K562 (cell line): ENCODE results near the gene CTCF. TPM values are rescaled to one million over a fixed set of nuclear protein-coding genes. Genes with fewer than 3 reads are reported as not detected.

Experiments
- ATF4 ChIP-seq: fragments of 450-650 bp; formaldehyde crosslinking; IDR thresholded peaks from 2 replicates; pipeline ENCODE4 v1.4.0; 2022; ENCODE audit warnings: mild to moderate bottlenecking, moderate library complexity
- GABPA ChIP-seq: fragments of 200-800 bp; sonication (Bioruptor generic); conservative IDR thresholded peaks from 2 replicates; pipeline ENCODE4 v1.6.1; 2016; ENCODE audit warnings: low read depth, missing genetic modification characterization, missing compliant biosample characterization
- HCFC1 ChIP-seq: IDR thresholded peaks from 2 replicates; pipeline ENCODE4 v1.6.1; 2012; ENCODE audit warnings: low read depth, low read length, improper control_type of control experiment
- HMGN3 ChIP-seq: IDR thresholded peaks from 2 replicates; pipeline ENCODE4 v1.6.1; 2011; ENCODE audit warnings: borderline replicate concordance, low read depth, mild to moderate bottlenecking, mixed read lengths, low read length; ENCODE audit not compliant: insufficient read length; ENCODE audit errors: extremely low read depth
- LCOR ChIP-seq: sonication (generic); formaldehyde crosslinking; IDR thresholded peaks from 2 replicates; pipeline ENCODE4 v1.8.0; 2022; ENCODE audit warnings: mild to moderate bottlenecking, missing genetic modification reagents
- MAFG ChIP-seq: fragments of 450-650 bp; conservative IDR thresholded peaks from 2 replicates; pipeline ENCODE4 v1.6.1; 2016; ENCODE audit warnings: missing genetic modification characterization, missing compliant biosample characterization
- MAFK ChIP-seq: IDR thresholded peaks from 2 replicates; pipeline ENCODE4 v1.6.1; 2011; ENCODE audit warnings: low read length, improper control_type of control experiment
- MNT ChIP-seq, 2 experiments: fragments of 450-650 bp; conservative IDR thresholded peaks; 2 replicates each; pipeline ENCODE4 v1.6.1; 2017; ENCODE audit warnings: mild to moderate bottlenecking in 2 of 2, moderate library complexity in 2 of 2
- NCOA6 ChIP-seq: fragments of 450-650 bp; IDR thresholded peaks from 2 replicates; pipeline ENCODE4 v1.6.1; 2017; ENCODE audit warnings: mild to moderate bottlenecking
- PHF21A ChIP-seq: fragments of 450-650 bp; IDR thresholded peaks from 2 replicates; pipeline ENCODE4 v1.6.1; 2017; ENCODE audit warnings: low read depth, borderline replicate concordance
- SIN3B ChIP-seq: fragments of 450-650 bp; IDR thresholded peaks from 2 replicates; pipeline ENCODE4 v1.6.1; 2017; ENCODE audit warnings: low read depth, mild to moderate bottlenecking, moderate library complexity
- SIX5 ChIP-seq, 2 experiments: IDR thresholded peaks; 2 replicates each; pipeline ENCODE4 v1.6.1; 2011; ENCODE audit warnings: low read length in 2 of 2, borderline replicate concordance in 1 of 2, low read depth in 1 of 2, mild to moderate bottlenecking in 1 of 2, moderate library complexity in 1 of 2; ENCODE audit not compliant: insufficient read depth in 1 of 2
- TCFL5 ChIP-seq: fragments of 250-450 bp; sonication (Bioruptor Pico); conservative IDR thresholded peaks from 2 replicates; pipeline ENCODE4 v1.6.1; 2021; ENCODE audit warnings: mild to moderate bottlenecking, moderate library complexity, matching md5 sums
- USF2 ChIP-seq: sonication (generic); formaldehyde crosslinking; IDR thresholded peaks from 2 replicates; pipeline ENCODE4 v1.5.0; 2020; ENCODE audit warnings: missing genetic modification reagents
- ZBTB33 ChIP-seq: sonication (generic); formaldehyde crosslinking; IDR thresholded peaks from 2 replicates; pipeline ENCODE4 v1.8.1; 2023; ENCODE audit warnings: mild to moderate bottlenecking, missing genetic modification reagents
- ZBTB9 ChIP-seq: fragments of 450-650 bp; formaldehyde crosslinking; IDR thresholded peaks from 2 replicates; pipeline ENCODE4 v1.4.0; 2020; ENCODE audit warnings: mild to moderate bottlenecking, moderate library complexity
- ZNF143 ChIP-seq: sonication (generic); formaldehyde crosslinking; IDR thresholded peaks from 2 replicates; pipeline ENCODE4 v1.9.0; 2022; ENCODE audit warnings: mild to moderate bottlenecking, missing genetic modification reagents
- polyA plus RNA-seq, 8 experiments: library from polyadenylated mRNA; depleted of rRNA in 4 of 8; stranded (reverse) in 5 of 8; unstranded in 3 of 8; fragments of >200 nt; fragmentation: Nextera tagmentation in 2 of 8; fragmentation: Illumina TruSeq in 1 of 8; extraction: Ambion mirVana in 2 of 8; extraction: Trizol in 1 of 8; gene quantifications; 2 replicates each; pipeline versions ENCODE4 v1.2.1 to v1.2.3, GENCODE V29; 2011 to 2014; ENCODE audit warnings: inconsistent platforms in 1 of 8, missing spikeins in 1 of 8
- total RNA-seq, 7 experiments: library from RNA; depleted of rRNA in 6 of 7; stranded (reverse); fragments of >200 nt in 6 of 7; fragmentation: Illumina TruSeq in 2 of 7; extraction: Trizol in 2 of 7; gene quantifications; 2 replicates each; pipeline versions ENCODE4 v1.2.1 to v1.2.3, GENCODE V29; 2011 to 2021; ENCODE audit warnings: low replicate concordance in 1 of 7

Gene CTCF
- total and polyA plus RNA-seq, 9 of the 15 experiments (the other 6 are each of a cell fraction or from before 2014, with no cell fraction given) = 7.8 to 49.2 (median 33.9) TPM

- TF ChIP-seq SIN3B (0 out of 2 replicates have a peak, but pooled peaks have one; percentile 30), ATF4 (CRISPR knock-in tag) (peak; percentile 34; the same call in 1 of the 2 replicates), SIX5 (IDR thresholded peaks at IDR 0.05; ENCODE audit: borderline replicate concordance in 1 of 2, insufficient read depth in 1 of 2, low read depth in 1 of 2, low read length in 2 of 2) (peak; percentile 82 to 83; a peak in 3 of 4 replicates), MAFK (no peak), TCFL5 (no peak), GABPA (tag) (peak; percentile 94), ZBTB33 (CRISPR knock-in tag) (peak; percentile 99), HCFC1 (peak; percentile 95), ZBTB9 (CRISPR knock-in tag) (peak; percentile 27; the same call in 1 of the 2 replicates), MAFG (no peak), LCOR (CRISPR knock-in tag) (0 out of 2 replicates have a peak, but pooled peaks have one; percentile 11), MNT (conservative IDR thresholded peaks at IDR 0.05) (0 out of 4 replicates have a peak, but pooled peaks of 1 of the 2 experiments have one; percentile 51), USF2 (CRISPR knock-in tag) (no peak), ZNF143 (peak; percentile 92), HMGN3 (peak; percentile 73), PHF21A (no peak), NCOA6 (peak; percentile 68; the same call in 1 of the 2 replicates)
Observed at GRCh38 chr16:67666559-67667452, 104.5 kb downstream of the CTCF start, which contains the start of the genes C16orf86 and ENKD1 (continued).
